HS-5 (cell line): Measurements from ENCODE around the gene PLA2G15.

Experiments
- DNase-seq: peaks from one replicate; pipeline ENCODE4 v3.0.0-alpha.2; 2012; ENCODE audit warnings: low read depth

Gene PLA2G15

DNA sequence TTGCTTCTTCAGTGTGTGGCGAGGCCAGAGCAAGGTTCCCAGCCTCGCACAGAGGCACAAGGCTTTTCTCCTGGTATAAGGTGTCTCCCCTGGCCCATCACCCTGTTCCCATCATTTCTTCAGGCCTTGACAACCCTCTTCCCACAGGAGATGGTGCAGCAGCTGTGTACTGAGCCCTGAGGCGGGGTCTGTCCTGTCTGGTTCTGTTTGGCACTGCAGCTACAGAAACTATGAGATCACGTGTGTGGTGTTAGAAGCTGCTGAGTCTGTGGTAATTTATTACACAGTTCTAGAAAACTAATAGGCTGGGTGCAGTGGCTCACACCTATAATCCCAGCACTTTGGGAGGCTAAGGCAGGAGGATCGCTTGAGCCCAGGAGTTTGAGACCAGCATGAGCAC, 7.2 kb downstream of the PLA2G15 start:
- DNase-seq, result no peak

DNA sequence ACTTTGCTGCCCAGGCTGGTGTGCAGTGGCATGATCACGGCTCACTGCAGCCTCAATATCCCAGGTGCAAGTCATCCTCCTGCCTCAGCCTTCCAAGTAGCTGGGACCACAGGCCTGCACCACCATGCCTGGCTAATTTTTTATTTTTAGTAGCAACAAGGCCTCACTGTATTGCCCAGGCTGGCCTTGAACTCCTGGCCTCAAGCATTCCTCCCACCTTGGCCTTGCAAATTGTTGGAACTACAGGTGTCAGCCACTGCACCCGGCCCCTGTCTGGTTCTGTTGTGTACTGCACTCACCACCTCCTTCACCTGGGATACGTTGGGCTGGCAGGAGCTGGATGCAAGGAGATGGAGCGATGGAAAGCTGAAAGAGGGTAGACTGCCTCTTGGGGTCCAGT, 8.5 kb downstream of the PLA2G15 start:
- DNase-seq, result no peak

DNA sequence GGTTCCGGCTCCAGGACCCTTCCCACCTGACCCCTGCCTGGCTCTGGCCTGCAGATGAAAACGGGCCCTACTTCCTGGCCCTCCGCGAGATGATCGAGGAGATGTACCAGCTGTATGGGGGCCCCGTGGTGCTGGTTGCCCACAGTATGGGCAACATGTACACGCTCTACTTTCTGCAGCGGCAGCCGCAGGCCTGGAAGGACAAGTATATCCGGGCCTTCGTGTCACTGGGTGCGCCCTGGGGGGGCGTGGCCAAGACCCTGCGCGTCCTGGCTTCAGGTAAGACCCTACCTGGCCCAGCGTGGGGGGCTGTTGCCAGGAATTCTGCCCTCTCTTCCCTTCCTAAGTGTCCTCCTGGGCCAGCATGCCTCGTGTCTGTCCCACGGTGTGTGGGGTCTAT, 10.5 kb downstream of the PLA2G15 start:
- DNase-seq, result no peak

DNA sequence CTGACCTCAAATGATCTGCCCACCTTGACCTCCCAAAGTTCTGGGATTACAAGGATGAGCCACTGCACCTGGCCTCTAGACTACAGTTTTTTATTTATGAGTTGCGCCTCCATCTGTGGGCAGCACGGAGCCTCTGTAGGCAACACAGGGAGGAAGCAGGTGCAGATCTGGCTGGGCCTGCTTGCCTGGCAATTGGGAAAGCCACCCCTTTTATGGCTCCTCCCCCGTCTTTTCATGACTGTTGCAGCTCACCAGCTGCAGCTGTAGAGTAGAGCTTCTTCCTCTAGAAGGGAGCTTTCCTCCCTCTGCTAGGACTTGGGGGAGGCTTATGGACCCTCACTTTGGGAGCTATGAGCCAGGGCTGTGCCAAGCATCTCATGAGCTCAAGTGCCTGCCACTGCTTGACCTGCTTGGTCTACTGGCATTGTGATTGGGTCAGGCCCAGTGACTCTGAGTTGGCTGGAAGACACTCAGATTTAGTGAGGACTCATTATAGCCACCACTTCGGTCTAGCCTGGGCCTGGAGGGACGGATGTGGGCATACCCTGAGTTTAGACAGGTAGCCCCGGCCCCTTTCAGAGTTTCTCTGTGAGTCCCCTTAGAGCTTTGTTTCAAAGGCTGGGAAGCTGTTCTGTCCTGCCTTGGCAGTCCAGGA, 12.2 kb downstream of the PLA2G15 start:
- no peak for DNase-seq

DNA sequence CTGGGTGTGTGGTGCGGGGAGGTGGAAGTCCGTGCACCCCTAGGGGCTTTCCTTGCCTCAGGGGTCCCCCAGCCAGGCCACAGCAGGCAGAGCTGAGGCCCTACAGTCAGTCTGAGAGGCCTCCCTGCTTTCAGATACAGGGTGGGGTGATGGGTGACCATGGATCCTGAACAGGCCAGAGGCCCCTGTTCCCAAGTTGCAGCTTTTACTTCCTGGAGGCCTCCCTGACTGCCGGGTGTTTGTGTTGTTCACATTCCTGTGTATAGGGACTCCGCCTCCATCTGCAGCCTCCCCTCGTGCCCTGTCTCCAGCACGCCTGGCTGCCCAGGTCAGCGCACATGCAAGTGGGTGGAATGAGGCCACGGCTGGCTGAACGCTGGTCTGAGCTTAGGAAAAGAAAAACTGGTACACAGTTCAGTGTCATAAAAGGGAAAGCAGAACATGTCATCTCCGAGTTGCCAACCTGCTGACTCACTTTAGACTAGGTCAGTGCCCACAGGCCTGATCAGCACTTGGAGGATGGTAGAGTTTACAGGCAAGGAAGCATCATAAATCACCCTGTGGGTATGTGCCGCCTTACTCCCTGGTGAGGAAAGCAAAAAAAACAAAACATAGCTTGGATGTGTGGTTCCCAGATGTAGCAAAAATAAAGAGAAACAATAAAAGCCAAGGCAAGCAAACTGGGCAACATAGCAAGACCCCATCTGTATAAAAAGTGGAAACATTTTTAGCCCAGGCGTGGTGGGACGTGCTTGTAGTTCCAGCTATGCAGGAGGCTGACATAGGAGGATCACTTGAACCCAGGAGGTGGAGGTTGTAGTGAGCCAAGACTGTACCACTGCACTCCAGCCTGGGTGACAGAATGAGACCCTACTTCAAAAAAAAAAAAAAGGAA, 13.0 kb downstream of the PLA2G15 start:
- no peak for DNase-seq

DNA sequence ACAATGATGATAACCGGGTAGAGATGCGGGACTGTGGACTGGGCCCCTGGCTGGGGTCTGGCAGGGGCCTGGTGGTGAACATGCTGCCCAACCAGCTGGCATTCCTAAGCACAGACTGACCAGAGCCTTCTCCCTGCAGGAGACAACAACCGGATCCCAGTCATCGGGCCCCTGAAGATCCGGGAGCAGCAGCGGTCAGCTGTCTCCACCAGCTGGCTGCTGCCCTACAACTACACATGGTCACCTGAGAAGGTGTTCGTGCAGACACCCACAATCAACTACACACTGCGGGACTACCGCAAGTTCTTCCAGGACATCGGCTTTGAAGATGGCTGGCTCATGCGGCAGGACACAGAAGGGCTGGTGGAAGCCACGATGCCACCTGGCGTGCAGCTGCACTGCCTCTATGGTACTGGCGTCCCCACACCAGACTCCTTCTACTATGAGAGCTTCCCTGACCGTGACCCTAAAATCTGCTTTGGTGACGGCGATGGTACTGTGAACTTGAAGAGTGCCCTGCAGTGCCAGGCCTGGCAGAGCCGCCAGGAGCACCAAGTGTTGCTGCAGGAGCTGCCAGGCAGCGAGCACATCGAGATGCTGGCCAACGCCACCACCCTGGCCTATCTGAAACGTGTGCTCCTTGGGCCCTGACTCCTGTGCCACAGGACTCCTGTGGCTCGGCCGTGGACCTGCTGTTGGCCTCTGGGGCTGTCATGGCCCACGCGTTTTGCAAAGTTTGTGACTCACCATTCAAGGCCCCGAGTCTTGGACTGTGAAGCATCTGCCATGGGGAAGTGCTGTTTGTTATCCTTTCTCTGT, 14.0 kb downstream of the PLA2G15 start:
- DNase-seq, result no peak

DNA sequence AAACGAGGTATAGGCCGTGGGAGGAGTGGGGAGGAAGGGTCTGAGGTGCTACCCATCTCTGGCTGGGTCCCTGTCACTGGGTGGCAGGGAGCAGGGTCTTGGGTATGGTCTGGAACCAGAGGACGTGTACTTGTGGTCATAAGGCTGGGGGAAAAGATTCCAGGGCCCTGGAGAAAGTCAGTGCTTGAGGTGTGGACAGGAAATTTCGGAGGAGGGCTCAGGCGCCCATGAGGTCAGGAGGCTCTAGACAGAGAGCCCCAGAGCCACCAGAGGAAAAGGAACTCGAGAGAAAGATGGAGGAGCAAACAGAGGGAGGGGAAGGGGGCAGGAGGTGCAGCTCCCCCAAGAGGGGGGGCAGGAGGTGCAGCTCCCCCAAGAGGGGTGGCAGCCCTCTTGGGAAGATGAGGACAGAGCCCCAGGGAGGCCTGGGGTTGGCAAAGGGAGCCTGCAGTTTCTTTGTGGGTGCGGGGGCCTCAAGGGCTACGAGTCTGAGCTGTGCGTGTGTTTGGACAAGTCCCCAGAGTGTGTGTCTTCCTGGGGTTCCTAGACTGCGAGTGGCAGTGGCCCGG, 18.5 kb downstream of the PLA2G15 start:
- no peak for DNase-seq

DNA sequence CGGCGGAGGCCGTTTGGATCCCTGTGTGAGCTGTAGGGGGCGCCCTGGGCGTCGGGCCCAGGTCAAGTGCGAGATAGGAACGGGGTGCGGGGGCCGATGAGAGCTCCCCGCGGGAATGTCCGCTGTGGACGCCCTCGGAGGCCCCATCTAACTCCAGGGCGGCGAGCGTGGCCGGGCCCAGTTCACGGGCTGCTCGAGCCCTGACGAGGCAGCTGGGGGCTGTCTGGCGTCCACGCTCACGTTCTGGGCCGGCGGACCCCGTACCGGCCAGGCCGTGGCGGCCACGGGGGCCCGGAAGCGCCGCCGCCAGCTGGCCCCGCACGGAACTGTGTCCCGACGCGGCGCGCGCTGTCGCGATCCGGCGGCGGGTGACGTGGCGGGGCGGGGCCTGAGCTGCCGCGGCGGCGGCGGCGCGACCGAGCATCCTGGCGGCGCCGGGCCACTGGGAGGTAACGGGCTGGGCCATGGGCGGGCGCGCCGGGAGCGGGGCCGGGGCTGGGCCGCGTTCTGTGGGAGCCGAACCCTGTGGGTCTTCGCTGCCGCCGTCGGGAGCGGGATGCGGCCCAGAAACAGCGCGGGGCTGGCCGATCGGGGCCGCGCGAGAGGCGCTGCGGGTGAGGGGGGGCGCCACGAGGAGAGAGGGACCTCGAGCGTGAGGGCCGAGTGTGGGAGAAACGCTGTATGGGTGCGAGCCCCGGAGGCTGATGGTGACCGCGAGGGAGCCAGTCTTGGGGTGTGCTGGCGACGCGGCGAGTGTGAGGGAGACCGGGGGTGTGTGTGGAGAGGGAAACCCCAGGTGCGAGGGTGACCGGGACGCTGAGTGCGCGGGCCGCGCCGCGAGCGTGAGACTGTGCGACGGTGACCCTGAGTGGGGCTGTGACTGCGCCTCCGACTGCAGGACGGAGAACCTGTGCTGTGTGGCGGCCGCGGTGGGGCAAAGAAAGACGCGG, 19.2 kb downstream of the PLA2G15 start, which contains the start of gene SLC7A6:
SLC7A6 (plus strand) TSS at position 399 of the 950 bp plus-strand sequence. CDS start 10,201 bp downstream, outside the sequence.
- no peak for DNase-seq

DNA sequence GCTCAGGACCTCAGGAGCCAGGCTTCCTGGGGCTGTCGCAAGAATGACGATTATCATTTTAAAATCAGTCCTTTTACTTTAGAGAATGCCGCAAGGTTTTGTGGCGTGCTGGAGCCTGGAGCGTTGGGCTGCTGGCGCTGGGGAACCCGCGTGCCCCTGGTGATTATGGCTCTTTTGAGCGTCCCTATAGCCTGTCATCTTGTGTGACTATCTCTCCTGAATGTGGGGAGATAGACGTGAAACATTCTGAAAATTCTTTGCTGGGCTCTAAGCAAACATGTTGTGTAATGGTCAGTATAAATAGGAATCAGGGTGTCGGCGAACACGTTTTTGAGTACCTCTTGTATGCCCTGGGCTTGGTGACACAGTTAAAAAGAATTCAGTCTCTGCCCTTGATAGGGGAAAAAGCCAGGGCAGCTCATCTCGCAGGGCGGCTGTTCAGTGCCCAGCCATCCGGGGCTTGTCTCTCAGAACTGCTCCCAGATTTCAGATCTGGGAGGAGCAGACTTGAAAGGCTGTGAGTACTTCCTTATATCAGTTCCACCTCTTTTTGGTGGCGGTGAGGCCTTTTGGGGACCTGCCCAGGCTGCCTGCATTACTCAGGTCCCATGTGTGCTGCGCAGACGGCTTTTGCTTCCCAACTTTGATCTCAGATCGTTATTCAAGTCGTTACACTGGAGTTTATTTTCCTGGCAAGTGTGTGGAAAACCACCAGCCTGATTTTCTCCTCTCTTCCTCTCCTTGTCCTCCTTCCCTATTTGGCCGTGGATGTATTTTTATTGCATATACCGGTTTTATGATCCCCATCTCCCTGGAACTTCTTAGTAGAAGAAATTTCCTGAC, 20.1 kb downstream of the PLA2G15 start:
- DNase-seq, result peak; percentile 83

DNA sequence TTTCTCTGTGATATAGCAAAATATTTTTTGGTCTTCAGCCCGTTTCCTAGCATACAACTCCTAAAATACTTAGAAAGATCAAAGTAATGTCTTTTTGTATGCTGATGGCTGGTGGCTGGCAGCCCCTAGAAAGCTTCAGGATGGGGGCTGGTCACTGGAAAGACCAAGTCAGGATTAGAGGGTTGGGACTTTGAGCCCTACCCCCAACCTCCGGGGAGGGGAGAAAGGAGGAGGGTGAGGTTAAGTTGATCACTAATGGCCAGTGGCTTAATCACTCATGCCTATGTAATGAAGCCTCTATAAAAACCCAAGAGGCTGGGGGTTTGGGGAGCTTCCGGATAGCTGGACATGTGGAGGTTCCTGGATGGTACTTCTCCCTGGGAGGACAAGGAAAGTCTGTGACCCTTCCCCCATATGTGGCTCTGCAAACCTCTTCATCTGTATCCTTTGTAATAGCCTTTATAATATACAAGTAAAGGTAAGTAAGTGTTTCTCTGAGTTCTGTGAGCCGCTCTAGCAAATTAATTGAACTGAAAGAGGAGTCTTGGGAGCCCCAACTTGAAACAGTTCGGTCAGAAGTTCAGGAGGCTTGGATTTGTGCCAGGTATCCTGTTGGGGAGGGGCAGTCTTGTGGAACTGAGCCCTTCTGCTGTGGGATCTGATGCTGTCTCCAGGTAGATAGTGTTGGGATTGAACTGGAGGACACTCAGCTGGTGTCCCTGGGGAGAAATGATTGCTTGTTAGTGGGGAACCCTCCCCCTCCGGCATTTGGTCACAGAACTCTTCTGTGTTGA, 22.6 kb downstream of the PLA2G15 start:
- DNase-seq, result no peak

DNA sequence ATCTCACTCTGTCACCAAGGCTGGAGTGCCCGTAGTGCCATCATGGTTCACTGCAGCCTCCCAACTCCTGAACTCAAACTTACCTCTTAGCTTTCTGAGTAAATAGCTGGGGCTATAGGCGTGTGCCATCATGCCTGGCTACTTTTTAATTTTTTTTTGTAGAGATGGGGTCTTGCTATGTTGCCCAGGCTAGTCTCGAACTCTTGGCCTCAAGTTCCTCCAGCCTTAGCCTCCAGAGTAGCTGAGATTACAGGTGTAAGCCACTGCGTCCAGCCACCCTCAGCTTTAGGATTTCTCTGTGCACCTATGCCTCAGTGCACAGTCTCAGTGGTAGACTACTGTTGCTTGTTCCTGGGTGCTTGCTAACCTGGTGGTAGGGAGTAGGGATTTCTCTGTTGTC, 24.6 kb downstream of the PLA2G15 start:
- no peak for DNase-seq

DNA sequence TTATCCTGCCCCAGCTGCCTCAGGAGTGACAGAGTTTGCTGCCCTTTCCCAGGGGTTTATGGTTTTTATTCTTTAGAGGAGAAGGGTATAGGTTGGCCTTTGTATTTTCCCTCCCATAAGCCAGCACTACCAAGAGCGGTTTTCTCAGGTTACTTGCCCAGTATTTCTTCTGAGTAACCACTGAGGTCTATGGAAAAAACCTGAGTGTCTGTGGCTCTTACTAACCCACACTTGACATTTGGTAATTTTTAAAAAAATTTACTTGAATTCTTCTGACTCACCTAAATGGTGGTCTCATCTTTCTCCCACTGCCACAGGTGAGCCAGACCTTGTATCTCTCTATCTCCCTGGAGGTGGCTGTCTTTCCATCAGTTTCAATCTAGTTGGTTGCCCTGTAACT, 25.2 kb downstream of the PLA2G15 start:
- no peak for DNase-seq

DNA sequence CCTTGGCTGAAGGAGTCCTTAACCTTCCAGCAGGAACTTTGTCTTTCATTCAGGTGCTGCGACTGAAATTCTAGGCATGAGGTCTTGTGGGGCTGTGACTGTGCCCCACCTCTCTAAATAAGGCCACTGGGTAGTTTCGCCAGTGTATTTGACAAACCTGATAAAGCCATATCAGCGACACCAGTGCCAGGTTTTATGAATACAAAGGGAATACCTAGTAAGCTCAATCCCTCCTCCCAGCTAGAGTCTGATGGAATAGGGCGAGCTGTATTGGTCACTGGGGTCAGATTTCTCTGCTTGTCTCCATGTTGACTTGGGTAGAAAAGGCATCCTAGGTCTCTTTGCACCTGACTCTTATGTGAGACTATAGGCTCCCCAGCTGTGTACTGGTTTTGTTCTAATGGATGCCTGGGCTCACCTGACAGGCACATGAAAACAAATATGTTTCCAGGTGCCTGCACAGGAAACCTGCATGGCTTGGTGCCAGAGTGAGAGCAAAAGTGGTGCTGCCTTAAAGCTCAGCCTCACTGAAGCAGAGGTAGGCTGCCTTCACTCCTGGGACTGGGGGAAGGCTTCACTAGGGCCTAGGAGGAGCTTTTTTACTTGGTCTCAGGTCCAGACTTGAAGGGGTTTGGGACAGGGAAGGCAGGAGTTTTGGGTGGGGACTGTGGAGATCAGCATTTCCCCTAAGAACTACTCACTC, 27.5 kb downstream of the PLA2G15 start:
- no peak for DNase-seq

DNA sequence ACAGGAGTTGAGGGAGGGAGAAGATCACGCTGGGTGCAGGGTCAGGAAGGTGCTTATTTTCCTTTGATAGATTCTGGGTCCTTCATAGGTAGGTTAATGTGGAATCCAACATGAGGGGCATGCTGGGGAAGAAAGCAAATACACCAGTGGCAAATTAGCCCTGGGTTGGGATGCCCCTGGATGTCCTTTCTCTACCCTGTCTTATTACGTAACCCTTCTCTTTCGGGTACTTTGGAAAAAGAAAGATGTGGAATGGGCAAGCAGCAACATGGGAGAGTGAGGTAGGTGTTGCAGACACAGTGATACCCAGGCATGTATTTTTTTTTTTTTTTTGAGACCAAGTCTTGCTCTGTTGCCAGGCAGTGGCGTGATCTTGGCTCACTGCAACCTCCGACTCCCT, 28.3 kb downstream of the PLA2G15 start:
- no peak for DNase-seq

DNA sequence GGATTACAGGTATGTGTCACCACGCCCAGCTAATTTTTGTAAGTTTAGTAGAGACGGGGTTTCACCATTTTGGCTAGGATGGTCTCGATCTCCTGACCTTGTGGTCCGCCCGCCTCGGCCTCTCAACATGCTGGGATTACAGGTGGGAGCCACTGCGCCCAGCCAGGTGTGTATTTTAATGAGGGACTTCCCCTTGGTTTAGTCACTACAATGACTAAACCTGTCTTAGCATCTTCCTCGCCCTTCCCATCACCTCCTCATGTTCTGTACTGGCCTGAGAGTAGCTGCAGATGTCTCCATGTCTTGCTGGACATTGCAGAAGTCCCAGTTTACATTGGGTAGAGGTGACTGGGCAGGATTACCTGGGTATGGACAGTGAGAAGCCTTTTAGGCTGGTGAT, 28.7 kb downstream of the PLA2G15 start:
- no peak for DNase-seq

DNA sequence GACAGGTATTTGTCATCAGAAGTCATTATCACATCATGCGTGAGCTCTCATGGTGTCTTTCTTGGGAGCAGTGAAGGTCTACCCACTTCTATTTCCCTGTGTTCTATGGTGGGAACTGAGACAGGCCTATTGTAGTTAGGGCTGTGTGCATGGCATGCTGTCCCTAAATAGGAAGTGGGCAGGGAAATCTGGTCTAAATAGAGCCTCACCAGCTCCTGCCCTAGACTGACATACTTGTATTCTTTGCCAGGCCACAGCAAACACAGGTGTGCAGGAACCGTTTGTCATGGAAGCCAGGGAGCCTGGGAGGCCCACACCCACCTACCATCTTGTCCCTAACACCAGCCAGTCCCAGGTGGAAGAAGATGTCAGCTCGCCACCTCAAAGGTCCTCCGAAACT, 29.3 kb downstream of the PLA2G15 start:
- DNase-seq, result no peak

DNA sequence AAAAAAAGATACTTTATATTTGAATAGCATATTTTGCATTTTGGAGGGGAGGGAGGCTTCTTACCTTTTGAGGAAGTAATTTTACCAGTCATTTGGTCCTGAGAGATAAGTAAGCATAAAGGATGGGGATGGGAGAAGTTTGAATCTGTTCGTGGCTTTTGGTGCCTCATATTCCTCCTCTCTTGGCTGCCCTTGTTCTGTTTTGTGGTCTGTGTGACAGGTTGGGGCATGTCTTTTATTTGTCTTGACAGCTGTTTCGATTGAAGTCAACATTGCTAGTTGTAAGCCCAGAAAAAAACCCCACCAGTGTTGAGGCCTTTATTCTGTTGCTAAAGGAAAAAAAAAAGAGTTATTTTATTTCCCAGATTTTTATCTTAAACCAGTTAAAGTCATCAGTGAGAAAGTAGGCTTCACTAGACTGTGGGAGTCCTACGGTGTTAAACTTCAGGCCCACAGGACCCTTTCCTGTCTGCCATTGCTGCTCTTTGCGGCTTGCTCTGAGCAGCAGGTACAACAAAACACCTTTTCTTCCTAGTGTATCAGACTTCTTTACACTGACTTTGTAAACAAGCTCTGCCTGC, 30.5 kb downstream of the PLA2G15 start:
- DNase-seq, result no peak

DNA sequence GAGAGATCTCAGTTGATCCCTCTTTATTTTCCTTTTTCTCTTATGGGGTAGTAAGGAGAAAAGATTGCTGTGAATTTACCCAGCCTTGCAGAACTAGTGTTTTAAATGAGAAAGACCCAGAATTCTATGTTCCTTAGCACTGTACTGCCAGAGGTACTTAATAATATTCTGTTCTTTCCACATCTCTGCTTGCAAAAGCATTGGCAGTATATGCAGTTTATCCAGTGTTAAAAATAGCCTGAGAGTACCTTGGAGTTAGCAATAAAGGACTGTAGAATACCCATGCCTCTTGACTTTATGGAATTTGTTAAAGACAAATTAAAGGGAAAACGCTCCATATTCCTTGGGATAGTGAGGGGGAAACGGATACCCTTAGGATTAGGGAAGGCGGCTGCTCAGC, 31.1 kb downstream of the PLA2G15 start:
- DNase-seq, result no peak
